Esophagus muscularis mucosa (tissue), 4 donors: Measurements from ENCODE around the gene USP47. TPM values are rescaled to one million over a fixed set of nuclear protein-coding genes. Genes with fewer than 3 reads are reported as not detected.

Experiments
- DNase-seq: peaks from one replicate; pipeline ENCODE4 v3.0.0-alpha.2; 2017; ENCODE audit errors: extremely low spot score
- H3K27ac ChIP-seq, 4 donors: fragments of 200-600 bp; sonication (generic); replicated peaks in 1 of 4; 1 replicate in 3 of 4; 2 replicates in 1 of 4; pipeline ENCODE4 v1.5.1; 2016 to 2019; ENCODE audit warnings: mild to moderate bottlenecking in 1 of 4
- H3K27me3 ChIP-seq, 4 donors: fragments of 200-600 bp; sonication (generic); one replicate each; pipeline versions ENCODE4 v1.5.1 to v1.6.0; 2016 to 2019
- H3K36me3 ChIP-seq, 4 donors: fragments of 200-600 bp; sonication (generic); one replicate each; pipeline ENCODE4 v1.5.1; 2016 to 2019
- H3K4me1 ChIP-seq, 4 donors: fragments of 200-600 bp; sonication (generic); one replicate each; pipeline ENCODE4 v1.5.1; 2016 to 2019
- H3K4me3 ChIP-seq, 4 donors: fragments of 200-600 bp; sonication (generic); 1 replicate in 2 of 4; 2 replicates in 2 of 4; pipeline ENCODE4 v1.5.1; 2016 to 2019; ENCODE audit warnings: mild to moderate bottlenecking in 4 of 4, moderate library complexity in 1 of 4
- H3K9me3 ChIP-seq, 4 donors: fragments of 200-600 bp; sonication (generic); 1 replicate in 3 of 4; 2 replicates in 1 of 4; pipeline ENCODE4 v1.5.1; 2016 to 2019
- EP300 ChIP-seq: sonication (generic); formaldehyde crosslinking; IDR thresholded peaks from one replicate; pipeline ENCODE4 v1.6.1; 2017; ENCODE audit warnings: antibody characterized with exemption
- POLR2A ChIP-seq: fragments of 450-650 bp; IDR thresholded peaks from one replicate; pipeline ENCODE4 v1.6.1; 2017; ENCODE audit warnings: antibody characterized with exemption, moderate library complexity, mild to moderate bottlenecking, low read depth
- POLR2AphosphoS5 ChIP-seq, 2 donors: sonication (generic); formaldehyde crosslinking; IDR thresholded peaks; one replicate each; pipeline ENCODE4 v1.6.1; 2017; ENCODE audit warnings: antibody characterized with exemption in 2 of 2
- WGBS: methylation state at CpG from one replicate; pipeline ENCODE4 v1.1.5; 2018; 5-methylcytosine and 5-hydroxymethylcytosine counted together
- intact Hi-C: fragments of 100-400 bp; cut with DNase I; formaldehyde crosslinking; loops from one replicate; pipeline ENCODE4 v1.15.1; 2023
- total RNA-seq, 4 donors: library from RNA; depleted of rRNA; stranded (reverse); fragments of >200 nt; gene quantifications; one replicate each; pipeline versions ENCODE4 v1.1.0 to v1.2.1, GENCODE V29; 2016
- TF ChIP-seq, protein P1 (sequence below), 3 experiments: fragments of 200-600 bp in 2 of 3; fragments of 450-650 bp in 1 of 3; sonication (generic) in 2 of 3; IDR thresholded peaks; one replicate each; pipeline ENCODE4 v1.5.1; 2017 to 2019; ENCODE audit warnings: antibody characterized with exemption in 3 of 3, mild to moderate bottlenecking in 2 of 3, moderate library complexity in 1 of 3

Gene USP47
- total RNA-seq, 4 donors from 2014 or later = 86.2 to 112 (median 96.5) TPM

DNA sequence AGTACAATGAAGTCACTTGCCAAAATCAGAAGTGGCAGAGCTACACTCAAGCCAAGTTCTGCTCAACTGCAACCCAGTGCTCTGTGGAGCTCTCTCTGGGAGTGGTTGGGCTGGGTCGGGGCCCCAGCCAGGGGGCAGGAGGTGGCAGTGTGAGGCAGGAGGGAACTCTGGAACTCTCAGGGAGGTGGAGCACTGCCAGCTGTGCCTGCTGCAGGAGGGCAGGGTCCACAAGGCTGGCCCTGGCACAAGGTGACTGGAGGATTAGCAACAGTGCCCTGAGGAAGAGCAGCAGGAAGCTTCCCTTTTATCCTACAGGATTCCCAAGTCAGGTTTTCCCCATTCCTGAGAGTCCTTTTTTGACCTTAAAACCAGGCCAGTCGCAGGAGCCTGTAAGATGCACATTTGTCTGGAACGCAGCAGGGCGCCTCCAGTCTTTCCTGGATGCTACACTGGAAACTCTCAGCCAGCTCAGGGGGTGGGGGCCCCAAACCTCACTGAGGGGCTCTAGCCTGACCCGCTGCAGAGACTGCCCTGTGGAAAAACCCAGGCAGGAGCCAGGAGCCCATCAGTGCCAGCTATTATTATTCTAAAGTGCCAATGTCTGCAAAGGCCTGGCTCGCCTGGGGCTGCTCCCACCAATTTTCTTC lies 134.8 kb downstream of the USP47 start:
- TF ChIP-seq, protein P1, sequence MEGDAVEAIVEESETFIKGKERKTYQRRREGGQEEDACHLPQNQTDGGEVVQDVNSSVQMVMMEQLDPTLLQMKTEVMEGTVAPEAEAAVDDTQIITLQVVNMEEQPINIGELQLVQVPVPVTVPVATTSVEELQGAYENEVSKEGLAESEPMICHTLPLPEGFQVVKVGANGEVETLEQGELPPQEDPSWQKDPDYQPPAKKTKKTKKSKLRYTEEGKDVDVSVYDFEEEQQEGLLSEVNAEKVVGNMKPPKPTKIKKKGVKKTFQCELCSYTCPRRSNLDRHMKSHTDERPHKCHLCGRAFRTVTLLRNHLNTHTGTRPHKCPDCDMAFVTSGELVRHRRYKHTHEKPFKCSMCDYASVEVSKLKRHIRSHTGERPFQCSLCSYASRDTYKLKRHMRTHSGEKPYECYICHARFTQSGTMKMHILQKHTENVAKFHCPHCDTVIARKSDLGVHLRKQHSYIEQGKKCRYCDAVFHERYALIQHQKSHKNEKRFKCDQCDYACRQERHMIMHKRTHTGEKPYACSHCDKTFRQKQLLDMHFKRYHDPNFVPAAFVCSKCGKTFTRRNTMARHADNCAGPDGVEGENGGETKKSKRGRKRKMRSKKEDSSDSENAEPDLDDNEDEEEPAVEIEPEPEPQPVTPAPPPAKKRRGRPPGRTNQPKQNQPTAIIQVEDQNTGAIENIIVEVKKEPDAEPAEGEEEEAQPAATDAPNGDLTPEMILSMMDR (IDR thresholded peaks at IDR 0.05) = no peak
- no peak for TF ChIP-seq POLR2A
- no peak for TF ChIP-seq EP300
- no peak for TF ChIP-seq POLR2AphosphoS5 (IDR thresholded peaks at IDR 0.05)
- intact Hi-C loops = loop anchor here (5.0 kb wide), 1 partner anchor 66 kb away; no protein-coding TSS in a partner anchor
- WGBS = 29% methylated on average over 1 of the region's 6 CpGs
- peaks cover 84 to 100% (median 99%) of the 10 kb centered on the region in 4 donors for H3K4me1 ChIP-seq
- H3K36me3 ChIP-seq = no peaks in the 10 kb centered on the region
- no peaks in the 10 kb centered on the region for H3K27me3 ChIP-seq
- H3K9me3 ChIP-seq = no peaks in the 10 kb centered on the region
- H3K27ac ChIP-seq = peak overlapping the region; percentile 67 to 85 (median 80)
- DNase-seq = no peak
- H3K4me3 ChIP-seq = no peak overlapping the region

DNA sequence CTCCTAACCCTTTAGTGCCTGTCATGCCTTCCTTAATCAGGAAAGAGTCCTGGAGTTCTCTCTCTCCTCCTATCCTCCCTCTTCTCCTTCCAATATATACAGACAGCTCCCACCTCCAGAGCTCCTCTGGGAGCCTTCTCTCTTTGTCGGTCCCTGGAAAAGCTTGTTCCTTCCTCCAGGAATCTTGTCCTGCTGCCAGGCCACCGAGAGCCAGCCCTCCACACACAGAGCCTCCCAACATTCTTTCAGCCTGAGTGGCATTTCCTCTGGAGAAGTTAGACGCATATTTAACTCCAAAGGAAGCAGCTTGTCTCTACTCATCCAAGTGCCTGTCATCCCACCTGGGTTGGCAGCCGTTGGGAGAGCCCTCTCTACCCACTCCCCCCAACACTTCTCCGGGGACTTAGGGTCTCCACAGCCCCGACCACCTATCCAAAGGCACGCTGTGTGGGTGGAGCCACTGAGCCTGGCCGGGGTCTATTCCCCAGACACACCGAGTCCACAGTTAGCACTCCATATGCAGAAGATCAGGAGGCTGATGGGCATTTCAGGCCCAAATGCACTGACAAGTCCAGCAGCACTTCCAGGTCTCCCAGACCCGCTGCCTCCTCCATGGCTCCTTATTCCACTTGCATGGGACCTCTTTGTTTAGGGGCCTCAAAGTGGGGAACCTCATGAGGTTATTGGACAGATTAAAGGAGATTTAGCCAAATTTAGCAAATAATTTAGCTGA lies 135.6 kb downstream of the USP47 start:
- Histone ChIP-seq H3K9me3 (no peaks in the 10 kb centered on the region), H3K36me3 (no peaks in the 10 kb centered on the region), H3K27me3 (no peaks in the 10 kb centered on the region), H3K4me1 (peaks cover 76 to 98% (median 95%) of the 10 kb centered on the region in 4 donors), H3K27ac (peak overlapping the region; percentile 67 to 85 (median 80)), H3K4me3 (no peak overlapping the region)
- intact Hi-C loops = loop anchor here (5.0 kb wide), 1 partner anchor 65 kb away; no protein-coding TSS in a partner anchor
- TF ChIP-seq EP300 (no peak), POLR2AphosphoS5 (IDR thresholded peaks at IDR 0.05) (peak; percentile 60 to 63)
- DNase-seq = no peak
- WGBS = 21% methylated on average over 8 of the region's 10 CpGs

DNA sequence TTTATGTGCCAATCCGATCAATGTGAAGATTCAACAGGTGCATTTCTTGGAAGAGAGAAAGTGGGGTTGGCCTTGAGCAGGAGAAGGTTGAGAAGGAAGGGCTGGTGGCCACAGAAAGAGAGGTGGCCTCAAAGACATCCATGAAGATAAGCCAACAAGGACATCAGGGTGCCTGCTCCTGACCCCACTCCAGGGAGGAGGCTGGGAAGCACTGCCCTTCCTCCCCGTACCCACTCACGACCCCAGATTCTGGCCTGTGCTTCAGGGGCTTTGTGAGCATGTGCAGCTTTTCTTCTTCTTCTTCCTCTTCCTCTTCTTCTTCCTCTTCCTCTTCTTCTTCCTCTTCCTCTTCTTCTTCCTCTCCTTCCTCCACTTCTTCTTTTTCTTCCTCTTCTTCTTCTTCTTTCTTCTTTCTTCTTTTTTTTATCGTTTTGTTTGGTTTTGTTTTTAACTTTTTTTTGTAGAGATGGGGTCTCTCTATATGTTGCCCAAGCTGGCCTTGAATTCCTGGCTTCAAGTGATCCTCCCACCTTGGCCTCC lies 136.4 kb downstream of the USP47 start:
- peaks cover 69 to 93% (median 89%) of the 10 kb centered on the region in 4 donors for H3K4me1 ChIP-seq
- no peaks in the 10 kb centered on the region for H3K9me3 ChIP-seq
- no peak overlapping the region for H3K4me3 ChIP-seq
- peak overlapping the region; percentile 54 to 85 (median 76) for H3K27ac ChIP-seq
- intact Hi-C loops = loop anchor here (5.0 kb wide), 1 partner anchor 64 kb away; no protein-coding TSS in a partner anchor
- TF ChIP-seq EP300 (no peak), POLR2A (no peak), POLR2AphosphoS5 (IDR thresholded peaks at IDR 0.05) (no peak)
- TF ChIP-seq, protein P1 (IDR thresholded peaks at IDR 0.05) = no peak
- no peaks in the 10 kb centered on the region for H3K36me3 ChIP-seq
- no peaks in the 10 kb centered on the region for H3K27me3 ChIP-seq
- DNase-seq = no peak
- WGBS = 96% methylated on average over 4 of the region's 4 CpGs

DNA sequence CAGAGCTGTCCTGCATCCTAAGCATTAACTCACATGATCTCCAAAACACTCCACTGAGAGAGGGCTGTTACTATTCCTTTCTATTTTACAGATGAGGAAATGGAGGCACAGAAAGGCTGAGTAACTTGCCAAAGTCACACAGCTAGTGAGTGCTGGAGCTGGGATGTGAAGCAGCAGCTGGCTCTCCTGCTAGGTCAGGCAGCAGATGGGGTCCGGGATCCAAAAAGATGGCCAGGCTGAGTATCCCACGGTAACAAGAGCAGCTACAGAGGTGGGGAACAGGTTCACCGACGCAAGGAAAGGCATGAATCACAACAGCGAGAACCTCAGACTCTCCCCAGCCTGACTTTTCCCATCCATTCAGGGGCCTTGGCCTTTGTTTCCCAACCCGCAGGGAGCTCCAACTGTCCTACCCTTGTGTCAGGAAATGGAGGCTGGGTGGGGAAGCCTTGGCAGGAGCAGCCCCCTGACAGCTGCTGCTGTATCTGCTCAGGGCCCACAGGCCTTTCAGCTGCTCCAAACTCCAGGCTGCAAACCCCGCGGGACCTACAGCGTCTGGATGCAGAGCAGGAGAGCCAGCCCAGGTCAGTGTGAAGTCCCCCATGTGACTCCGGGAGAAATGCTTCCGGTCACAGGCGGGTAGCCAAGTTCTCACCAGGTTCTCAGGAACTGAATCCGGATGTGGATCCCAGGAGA lies 137.2 kb downstream of the USP47 start:
- TF ChIP-seq POLR2AphosphoS5 (IDR thresholded peaks at IDR 0.05) (peak; percentile 13 to 37), POLR2A (no peak)
- DNase-seq = no peak
- Histone ChIP-seq H3K4me1 (peaks cover 64 to 90% (median 81%) of the 10 kb centered on the region in 4 donors), H3K27ac (peak overlapping the region; percentile 54 to 85 (median 76)), H3K9me3 (no peaks in the 10 kb centered on the region), H3K27me3 (no peaks in the 10 kb centered on the region), H3K4me3 (no peak overlapping the region), H3K36me3 (no peaks in the 10 kb centered on the region)
- intact Hi-C loops = loop anchor here (5.0 kb wide), 1 partner anchor 63 kb away; no protein-coding TSS in a partner anchor
- 69% methylated on average over 10 of the region's 13 CpGs for WGBS

GRCh38 chr11:11979488-11980117 lies 137.8 kb downstream of the USP47 start:
- Histone ChIP-seq H3K27ac (peak overlapping the region; percentile 54 to 85 (median 76)), H3K4me1 (peaks cover 58 to 86% (median 76%) of the 10 kb centered on the region in 4 donors), H3K27me3 (no peaks in the 10 kb centered on the region), H3K36me3 (no peaks in the 10 kb centered on the region), H3K9me3 (no peaks in the 10 kb centered on the region), H3K4me3 (no peak overlapping the region)
- no peak for TF ChIP-seq POLR2A
- TF ChIP-seq EP300 = no peak
- peak; percentile 21 to 25 for TF ChIP-seq POLR2AphosphoS5 (IDR thresholded peaks at IDR 0.05)
- DNase-seq = no peak
- WGBS = 48% methylated on average over 8 of the region's 8 CpGs
- intact Hi-C loops = loop anchor here (5.0 kb wide), 1 partner anchor 63 kb away; no protein-coding TSS in a partner anchor
